Keratinocyte (primary cell): ENCODE results near the gene ECT2L.

ENCODE experiments used
- EZH2 ChIP-seq: IDR thresholded peaks from one replicate; pipeline ENCODE4 v1.6.1; 2012; ENCODE audit warnings: inconsistent platforms, mild to moderate bottlenecking, low read length, moderate library complexity
- TF ChIP-seq, protein P1 (sequence below), 3 experiments: IDR thresholded peaks in 1 of 3; conservative IDR thresholded peaks in 1 of 3; optimal IDR thresholded peaks in 1 of 3; 2 replicates in 2 of 3; 3 replicates in 1 of 3; pipeline versions ENCODE3 to v1.5.1; 2011; ENCODE audit warnings: low read length in 3 of 3, mild to moderate bottlenecking in 3 of 3, moderate library complexity in 2 of 3, control low read depth in 1 of 3, inconsistent platforms in 1 of 3; ENCODE audit not compliant: insufficient read depth in 2 of 3; ENCODE audit errors: extremely low read depth in 1 of 3

- TF ChIP-seq, protein P1, sequence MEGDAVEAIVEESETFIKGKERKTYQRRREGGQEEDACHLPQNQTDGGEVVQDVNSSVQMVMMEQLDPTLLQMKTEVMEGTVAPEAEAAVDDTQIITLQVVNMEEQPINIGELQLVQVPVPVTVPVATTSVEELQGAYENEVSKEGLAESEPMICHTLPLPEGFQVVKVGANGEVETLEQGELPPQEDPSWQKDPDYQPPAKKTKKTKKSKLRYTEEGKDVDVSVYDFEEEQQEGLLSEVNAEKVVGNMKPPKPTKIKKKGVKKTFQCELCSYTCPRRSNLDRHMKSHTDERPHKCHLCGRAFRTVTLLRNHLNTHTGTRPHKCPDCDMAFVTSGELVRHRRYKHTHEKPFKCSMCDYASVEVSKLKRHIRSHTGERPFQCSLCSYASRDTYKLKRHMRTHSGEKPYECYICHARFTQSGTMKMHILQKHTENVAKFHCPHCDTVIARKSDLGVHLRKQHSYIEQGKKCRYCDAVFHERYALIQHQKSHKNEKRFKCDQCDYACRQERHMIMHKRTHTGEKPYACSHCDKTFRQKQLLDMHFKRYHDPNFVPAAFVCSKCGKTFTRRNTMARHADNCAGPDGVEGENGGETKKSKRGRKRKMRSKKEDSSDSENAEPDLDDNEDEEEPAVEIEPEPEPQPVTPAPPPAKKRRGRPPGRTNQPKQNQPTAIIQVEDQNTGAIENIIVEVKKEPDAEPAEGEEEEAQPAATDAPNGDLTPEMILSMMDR (optimal IDR thresholded peaks at IDR 0.05 in 1 of 3, IDR thresholded peaks at IDR 0.05 in 1 of 3, conservative IDR thresholded peaks at IDR 0.05 in 1 of 3; ENCODE audit: extremely low read depth in 1 of 3, insufficient read depth in 2 of 3, low read length in 3 of 3) = no peak
- no peak for TF ChIP-seq EZH2
These were observed 13.8 kb downstream of the ECT2L start for GRCh38 chr6:138809677-138810076.
